HCT116 (cell line): ENCODE data around the gene ZBED3. TPM values are rescaled to one million over a fixed set of nuclear protein-coding genes. Genes with fewer than 3 reads are reported as not detected.

Experiments used
- ATAC-seq: fragments of 200-7000 bp; cut with Tn5 transposase; 2 replicates; pipeline ENCODE4 v1.9.1; 2020; ENCODE audit warnings: mild to moderate bottlenecking, moderate library complexity
- BruUV-seq: library from RNA; stranded (reverse); fragments of 400-500 nt; replicated peaks from 2 replicates; lab custom pipeline; 2021; lab: Mats Ljungman, UMichigan
- CTCF ChIA-PET: fragments of 300-600 bp; sonication (Branson Sonifier 250); formaldehyde crosslinking; loops from one replicate; lab custom pipeline; 2021; ENCODE audit warnings: antibody characterized with exemption; lab: Charles Lee
- POLR2A ChIA-PET: fragments of 300-600, 350-600 bp; sonication (Branson Sonifier 250); formaldehyde crosslinking; loops from one replicate; lab custom pipeline; 2021; ENCODE audit warnings: antibody characterized with exemption; lab: Charles Lee
- RAD21 ChIA-PET, 2 experiments: fragments of 300-600 bp; sonication (Branson Sonifier 250); formaldehyde crosslinking; loops; one replicate each; lab custom pipeline; 2023; ENCODE audit warnings: low total read pairs in 2 of 2; ENCODE audit not compliant: uncharacterized antibody in 2 of 2, unreplicated experiment in 2 of 2, low non-redundant PET in 1 of 2; lab: Charles Lee
- DNase-seq: peaks from one replicate; pipeline ENCODE4 v3.0.0-alpha.2; 2010; ENCODE audit warnings: low read depth, low spot score
- H2AFZ ChIP-seq: fragments of 200-600 bp; shearing (Covaris generic), sonication (generic); 2 replicates; pipeline ENCODE4 v1.6.1; 2017; ENCODE audit warnings: low read depth, mixed run types, mixed read lengths, antibody characterized with exemption, low read length; ENCODE audit not compliant: poor library complexity, severe bottlenecking
- H3K27ac ChIP-seq: 2 replicates; pipeline ENCODE4 v1.5.1; 2012; ENCODE audit warnings: low read depth, low read length
- H3K27me3 ChIP-seq: fragments of 200-600 bp; sonication (generic); 2 replicates; pipeline ENCODE4 v1.6.1; 2016; ENCODE audit warnings: mixed run types, low read length, mixed read lengths; ENCODE audit not compliant: insufficient read depth
- H3K36me3 ChIP-seq, 2 experiments: fragments of 200-500 bp in 1 of 2; fragments of 200-600 bp in 1 of 2; sonication (Bioruptor generic) in 1 of 2; sonication (generic) in 1 of 2; 2 replicates each; pipeline versions ENCODE4 v1.5.1 to v1.6.1; 2014 to 2016; ENCODE audit warnings: low read length in 2 of 2, inconsistent platforms in 1 of 2, mixed read lengths in 1 of 2, mixed run types in 1 of 2; ENCODE audit not compliant: insufficient read depth in 2 of 2, control insufficient read depth in 1 of 2
- H3K4me1 ChIP-seq, 2 experiments: fragments of 200-600 bp in 1 of 2; sonication (generic) in 1 of 2; 2 replicates each; pipeline versions ENCODE4 v1.5.1 to v1.6.1; 2012 to 2017; ENCODE audit warnings: low read length in 2 of 2, inconsistent platforms in 1 of 2, mild to moderate bottlenecking in 1 of 2, mixed read lengths in 1 of 2, mixed run types in 1 of 2, moderate library complexity in 1 of 2; ENCODE audit not compliant: insufficient read depth in 2 of 2, control insufficient read depth in 1 of 2
- H3K4me2 ChIP-seq: fragments of 200-600 bp; sonication (generic); 2 replicates; pipeline ENCODE4 v1.6.1; 2017; ENCODE audit warnings: mixed run types, low read length, mixed read lengths
- H3K4me3 ChIP-seq, 2 experiments: fragments of 200-600 bp in 1 of 2; sonication (generic) in 1 of 2; replicated peaks in 1 of 2; 2 replicates each; pipeline ENCODE4 v1.5.1; 2011 to 2016; ENCODE audit warnings: low read length in 2 of 2, control low read depth in 1 of 2, low read depth in 1 of 2, mild to moderate bottlenecking in 1 of 2, mixed read lengths in 1 of 2, mixed run types in 1 of 2
- H3K79me2 ChIP-seq: fragments of 200-600 bp; sonication (generic); 2 replicates; pipeline ENCODE4 v1.6.1; 2017; ENCODE audit warnings: mild to moderate bottlenecking, mixed run types, low read length, moderate library complexity, mixed read lengths; ENCODE audit not compliant: insufficient read depth
- H3K9ac ChIP-seq: fragments of 200-600 bp; sonication (generic); 2 replicates; pipeline ENCODE4 v1.6.1; 2016; ENCODE audit warnings: low read length, mixed read lengths
- H3K9me2 ChIP-seq: fragments of 200-600 bp; sonication (generic), shearing (Covaris generic); 2 replicates; pipeline ENCODE4 v1.6.1; 2017; ENCODE audit warnings: mixed run types, mild to moderate bottlenecking, moderate library complexity; ENCODE audit not compliant: insufficient read depth
- H3K9me3 ChIP-seq, 2 experiments: fragments of 200-500 bp in 1 of 2; fragments of 200-600 bp in 1 of 2; sonication (Bioruptor generic) in 1 of 2; sonication (generic) in 1 of 2; 2 replicates each; pipeline ENCODE4 v1.6.1; 2014 to 2017; ENCODE audit warnings: low read length in 2 of 2, mixed read lengths in 2 of 2, inconsistent platforms in 1 of 2, low read depth in 1 of 2, mild to moderate bottlenecking in 1 of 2, mixed run types in 1 of 2, moderate library complexity in 1 of 2; ENCODE audit not compliant: control insufficient read depth in 1 of 2, insufficient read depth in 1 of 2
- H4K20me1 ChIP-seq: fragments of 200-600 bp; sonication (generic), shearing (Covaris generic); 2 replicates; pipeline ENCODE4 v1.6.1; 2017; ENCODE audit warnings: mixed run types, mild to moderate bottlenecking, moderate library complexity; ENCODE audit not compliant: insufficient read depth
- EGR1 ChIP-seq: IDR thresholded peaks from 2 replicates; pipeline ENCODE4 v1.6.1; 2012; ENCODE audit warnings: low read depth
- EZH2 ChIP-seq: fragments of 200-600 bp; sonication (generic); IDR thresholded peaks from 2 replicates; pipeline ENCODE4 v1.6.1; 2017; ENCODE audit warnings: antibody characterized with exemption, mixed run types
- EZH2phosphoT487 ChIP-seq: fragments of 200-600 bp; IDR thresholded peaks from 2 replicates; pipeline ENCODE4 v1.6.1; 2018; ENCODE audit warnings: antibody characterized with exemption, borderline replicate concordance
- JUND ChIP-seq: IDR thresholded peaks from 2 replicates; pipeline ENCODE4 v1.6.1; 2012
- POLR2AphosphoS5 ChIP-seq: IDR thresholded peaks from 2 replicates; pipeline ENCODE4 v1.6.1; 2011; ENCODE audit warnings: mild to moderate bottlenecking, low read depth, low read length, moderate library complexity
- RAD21 ChIP-seq: IDR thresholded peaks from 2 replicates; pipeline ENCODE4 v1.6.1; 2012; ENCODE audit warnings: low read depth, mild to moderate bottlenecking
- SIN3A ChIP-seq: IDR thresholded peaks from 2 replicates; pipeline ENCODE4 v1.6.1; 2012; ENCODE audit warnings: low read depth
- SRF ChIP-seq: IDR thresholded peaks from 2 replicates; pipeline ENCODE4 v1.6.1; 2012; ENCODE audit warnings: low read depth
- TCF7L2 ChIP-seq: IDR thresholded peaks from 2 replicates; pipeline ENCODE4 v1.7.0; 2011; ENCODE audit warnings: borderline replicate concordance, inconsistent platforms; ENCODE audit not compliant: insufficient read depth, insufficient read length; ENCODE audit errors: extremely low read depth
- YY1 ChIP-seq: IDR thresholded peaks from 2 replicates; pipeline ENCODE4 v1.6.1; 2011; ENCODE audit warnings: low read length, low read depth, moderate library complexity, mild to moderate bottlenecking; ENCODE audit not compliant: insufficient replicate concordance; ENCODE audit errors: extremely low read depth
- ZFX ChIP-seq: fragments of 450-650 bp; IDR thresholded peaks from 2 replicates; pipeline ENCODE4 v1.6.1; 2017
- ZNF274 ChIP-seq: fragments of 200-500 bp; sonication (Bioruptor generic); IDR thresholded peaks from 2 replicates; pipeline ENCODE4 v1.6.1; 2014; ENCODE audit warnings: mild to moderate bottlenecking, low read depth, low read length, inconsistent platforms
- intact Hi-C: fragments of 100-400 bp; cut with micrococcal nuclease; formaldehyde crosslinking; loops from 2 replicates; pipeline ENCODE4 v1.10.0; 2022
- total RNA-seq: library from RNA; stranded (reverse); gene quantifications from one replicate; pipeline ENCODE4 v1.2.1, GENCODE V29; 2021; ENCODE audit not compliant: unreplicated experiment
- TF ChIP-seq, protein P1 (sequence below), 3 experiments: fragments of 200-600 bp in 1 of 3; sonication (generic) in 1 of 3; IDR thresholded peaks in 2 of 3; conservative IDR thresholded peaks in 1 of 3; 2 replicates each; pipeline ENCODE4 v1.5.1; 2012 to 2017; ENCODE audit warnings: low read depth in 2 of 3, low read length in 2 of 3, antibody characterized with exemption in 1 of 3, borderline replicate concordance in 1 of 3, control low read depth in 1 of 3, mild to moderate bottlenecking in 1 of 3, mixed read lengths in 1 of 3, mixed run types in 1 of 3, moderate library complexity in 1 of 3; ENCODE audit not compliant: insufficient read depth in 1 of 3
- TF ChIP-seq, protein P2 (sequence below): IDR thresholded peaks from 2 replicates; pipeline ENCODE4 v1.6.1; 2011; ENCODE audit warnings: mild to moderate bottlenecking, low read length, moderate library complexity; ENCODE audit not compliant: insufficient replicate concordance; ENCODE audit errors: extremely low read depth

The ZBED3 gene
- total RNA-seq, 1 experiment from 2014 or later, result 12.7 TPM

DNA sequence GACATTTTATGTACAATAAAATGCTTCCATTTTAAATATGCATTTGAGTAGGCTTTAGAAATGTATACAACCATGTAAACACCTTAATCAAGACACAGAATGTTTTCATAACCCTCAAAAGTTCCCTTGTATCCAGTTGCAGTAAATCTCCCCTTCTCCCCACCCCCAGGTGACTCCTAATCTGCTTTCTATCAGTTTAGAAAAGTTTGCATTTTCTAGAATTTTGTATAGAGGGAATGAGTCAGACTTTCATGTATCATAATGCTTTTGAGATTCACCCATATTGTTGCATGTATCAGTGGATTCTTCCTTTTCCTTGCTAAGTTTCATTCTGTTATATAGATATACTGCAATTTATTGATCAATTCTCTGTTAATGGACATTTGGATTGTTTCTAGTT, 17.7 kb upstream of the ZBED3 start:
- ChIA-PET POLR2A (no interaction called here), RAD21 (no interaction called here)

DNA sequence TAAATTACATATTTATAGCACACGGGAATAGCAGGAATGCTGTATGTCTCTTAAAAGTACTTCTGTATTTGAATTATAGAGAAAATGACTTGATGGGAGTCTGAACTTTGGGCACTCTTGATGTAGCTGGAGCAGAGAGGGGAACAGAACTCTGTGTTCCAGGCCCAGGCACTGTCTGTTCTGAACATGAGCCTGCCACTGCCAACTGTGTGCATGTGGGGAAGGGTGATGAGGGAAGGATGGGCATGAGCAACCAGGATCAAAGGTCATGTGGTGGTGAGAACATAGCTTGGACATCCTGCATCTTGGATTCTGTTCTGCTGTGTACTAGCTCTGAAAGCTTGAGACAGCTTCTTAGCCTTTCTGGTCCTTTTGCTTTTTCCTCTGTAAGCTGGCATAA, 16.4 kb upstream of the ZBED3 start:
- H3K9me2 ChIP-seq, result no peaks in the 10 kb centered on the region
- POLR2A ChIA-PET, result no interaction called here
- H4K20me1 ChIP-seq, result no peaks in the 10 kb centered on the region
- H3K36me3 ChIP-seq, result no peaks in the 10 kb centered on the region; a peak in 1 of 4 replicates
- intact Hi-C loops, result no loop called here
- no peak for DNase-seq
- peaks cover 0 to 4% of the 10 kb centered on the region in 2 experiments; a peak in 1 of 4 replicates for H3K4me1 ChIP-seq
- no peak overlapping the region for H3K9ac ChIP-seq
- no peaks in the 10 kb centered on the region for H3K79me2 ChIP-seq
- no peak overlapping the region for H3K4me2 ChIP-seq
- CTCF ChIA-PET, result no interaction called here
- no peak overlapping the region for H3K27ac ChIP-seq
- BruUV-seq, result no TSS peak
- RAD21 ChIA-PET, result no interaction called here
- no peak overlapping the region for H2AFZ ChIP-seq
- H3K9me3 ChIP-seq, result no peaks in the 10 kb centered on the region
- no peak for ATAC-seq
- no peaks in the 10 kb centered on the region for H3K27me3 ChIP-seq
- no peak overlapping the region for H3K4me3 ChIP-seq
- TF ChIP-seq EZH2phosphoT487, result no peak
- no peak for TF ChIP-seq JUND
- TF ChIP-seq, protein P1, sequence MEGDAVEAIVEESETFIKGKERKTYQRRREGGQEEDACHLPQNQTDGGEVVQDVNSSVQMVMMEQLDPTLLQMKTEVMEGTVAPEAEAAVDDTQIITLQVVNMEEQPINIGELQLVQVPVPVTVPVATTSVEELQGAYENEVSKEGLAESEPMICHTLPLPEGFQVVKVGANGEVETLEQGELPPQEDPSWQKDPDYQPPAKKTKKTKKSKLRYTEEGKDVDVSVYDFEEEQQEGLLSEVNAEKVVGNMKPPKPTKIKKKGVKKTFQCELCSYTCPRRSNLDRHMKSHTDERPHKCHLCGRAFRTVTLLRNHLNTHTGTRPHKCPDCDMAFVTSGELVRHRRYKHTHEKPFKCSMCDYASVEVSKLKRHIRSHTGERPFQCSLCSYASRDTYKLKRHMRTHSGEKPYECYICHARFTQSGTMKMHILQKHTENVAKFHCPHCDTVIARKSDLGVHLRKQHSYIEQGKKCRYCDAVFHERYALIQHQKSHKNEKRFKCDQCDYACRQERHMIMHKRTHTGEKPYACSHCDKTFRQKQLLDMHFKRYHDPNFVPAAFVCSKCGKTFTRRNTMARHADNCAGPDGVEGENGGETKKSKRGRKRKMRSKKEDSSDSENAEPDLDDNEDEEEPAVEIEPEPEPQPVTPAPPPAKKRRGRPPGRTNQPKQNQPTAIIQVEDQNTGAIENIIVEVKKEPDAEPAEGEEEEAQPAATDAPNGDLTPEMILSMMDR (IDR thresholded peaks at IDR 0.05 in 2 of 3, conservative IDR thresholded peaks at IDR 0.05 in 1 of 3; ENCODE audit: borderline replicate concordance in 1 of 3, insufficient read depth in 1 of 3, low read depth in 2 of 3, low read length in 2 of 3), result no peak
- TF ChIP-seq YY1, result no peak
- no peak for TF ChIP-seq RAD21
- TF ChIP-seq, protein P2, sequence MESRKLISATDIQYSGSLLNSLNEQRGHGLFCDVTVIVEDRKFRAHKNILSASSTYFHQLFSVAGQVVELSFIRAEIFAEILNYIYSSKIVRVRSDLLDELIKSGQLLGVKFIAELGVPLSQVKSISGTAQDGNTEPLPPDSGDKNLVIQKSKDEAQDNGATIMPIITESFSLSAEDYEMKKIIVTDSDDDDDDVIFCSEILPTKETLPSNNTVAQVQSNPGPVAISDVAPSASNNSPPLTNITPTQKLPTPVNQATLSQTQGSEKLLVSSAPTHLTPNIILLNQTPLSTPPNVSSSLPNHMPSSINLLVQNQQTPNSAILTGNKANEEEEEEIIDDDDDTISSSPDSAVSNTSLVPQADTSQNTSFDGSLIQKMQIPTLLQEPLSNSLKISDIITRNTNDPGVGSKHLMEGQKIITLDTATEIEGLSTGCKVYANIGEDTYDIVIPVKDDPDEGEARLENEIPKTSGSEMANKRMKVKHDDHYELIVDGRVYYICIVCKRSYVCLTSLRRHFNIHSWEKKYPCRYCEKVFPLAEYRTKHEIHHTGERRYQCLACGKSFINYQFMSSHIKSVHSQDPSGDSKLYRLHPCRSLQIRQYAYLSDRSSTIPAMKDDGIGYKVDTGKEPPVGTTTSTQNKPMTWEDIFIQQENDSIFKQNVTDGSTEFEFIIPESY, result no peak
- TF ChIP-seq ZFX, result no peak
- TF ChIP-seq EZH2, result no peak
- TF ChIP-seq SIN3A, result no peak
- TF ChIP-seq SRF, result no peak

More for the DNA sequence above, 17.7 kb upstream of the ZBED3 start:
- CTCF ChIA-PET, result no interaction called here
- intact Hi-C loops, result no loop called here
- Histone ChIP-seq H3K36me3 (no peaks in the 10 kb centered on the region; a peak in 1 of 4 replicates), H4K20me1 (no peaks in the 10 kb centered on the region), H3K9me3 (no peaks in the 10 kb centered on the region), H3K4me2 (no peak overlapping the region), H3K4me3 (no peak overlapping the region), H3K9me2 (no peaks in the 10 kb centered on the region), H3K9ac (no peak overlapping the region), H2AFZ (no peak overlapping the region), H3K4me1 (peaks cover 0 to 4% of the 10 kb centered on the region in 2 experiments; a peak in 1 of 4 replicates), H3K27me3 (no peaks in the 10 kb centered on the region), H3K79me2 (no peaks in the 10 kb centered on the region), H3K27ac (no peak overlapping the region)
- ATAC-seq (no peak), DNase-seq (no peak)
- BruUV-seq, result no TSS peak
- no peak for TF ChIP-seq EZH2phosphoT487
- TF ChIP-seq, protein P2, result no peak
- TF ChIP-seq TCF7L2, result no peak
- no peak for TF ChIP-seq EGR1
- no peak for TF ChIP-seq POLR2AphosphoS5
- no peak for TF ChIP-seq ZFX
- no peak for TF ChIP-seq ZNF274
